Midbrain (tissue), 1 donor: ENCODE measurements around the gene ZDHHC7.
A peak's percentile ranks its signal among the peaks of the same experiment; 100 is the strongest.

Source experiments
- DNase-seq: peaks from one replicate; lab custom pipeline; 2025; lab: John Stamatoyannopoulos, UW

ZDHHC7 gene

GRCh38 chr16:85018529-85019236 lies 7.3 kb upstream of the ZDHHC7 start:
- DNase-seq = no peak

GRCh38 chr16:85017633-85018032 lies 6.3 kb upstream of the ZDHHC7 start:
- no peak for DNase-seq

- no peak for DNase-seq
These were observed 5.8 kb upstream of the ZDHHC7 start for GRCh38 chr16:85017151-85017550.

DNA sequence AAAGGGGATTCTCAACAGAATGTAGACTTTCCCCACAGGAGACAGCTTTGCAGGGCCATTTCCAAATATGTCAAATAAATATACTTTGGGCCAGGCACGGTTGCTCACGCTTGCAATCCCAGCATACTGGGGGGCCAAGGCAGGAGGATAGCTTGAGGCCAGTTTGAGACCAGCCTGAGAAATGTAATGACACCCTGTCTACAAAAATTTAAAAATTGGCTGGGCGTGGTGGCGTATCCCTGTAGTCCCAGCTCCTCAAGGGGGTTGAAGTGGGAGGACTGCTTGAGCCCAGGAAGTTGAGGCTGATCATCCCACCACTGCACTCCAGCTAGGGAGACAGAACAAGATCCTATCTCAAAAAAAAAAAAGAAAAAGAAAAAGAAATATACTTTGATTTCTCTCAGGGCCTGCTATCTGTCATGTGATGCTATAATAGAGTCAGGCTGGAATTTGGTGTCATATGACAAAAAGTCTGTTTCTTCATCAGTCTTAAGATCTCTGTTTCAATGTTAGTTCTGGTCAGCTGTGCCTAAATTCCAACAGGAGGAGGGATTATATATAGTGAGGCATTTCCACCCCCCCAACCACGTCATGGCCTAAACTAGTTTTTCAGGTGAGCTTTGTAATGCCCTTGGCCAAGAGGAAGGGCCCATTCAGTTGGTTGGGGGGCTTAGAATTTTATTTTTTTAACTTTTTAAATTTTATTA lies 4.3 kb upstream of the ZDHHC7 start:
- DNase-seq = no peak

- DNase-seq = no peak
These were observed 3.0 kb upstream of the ZDHHC7 start for GRCh38 chr16:85014311-85014710.

DNA sequence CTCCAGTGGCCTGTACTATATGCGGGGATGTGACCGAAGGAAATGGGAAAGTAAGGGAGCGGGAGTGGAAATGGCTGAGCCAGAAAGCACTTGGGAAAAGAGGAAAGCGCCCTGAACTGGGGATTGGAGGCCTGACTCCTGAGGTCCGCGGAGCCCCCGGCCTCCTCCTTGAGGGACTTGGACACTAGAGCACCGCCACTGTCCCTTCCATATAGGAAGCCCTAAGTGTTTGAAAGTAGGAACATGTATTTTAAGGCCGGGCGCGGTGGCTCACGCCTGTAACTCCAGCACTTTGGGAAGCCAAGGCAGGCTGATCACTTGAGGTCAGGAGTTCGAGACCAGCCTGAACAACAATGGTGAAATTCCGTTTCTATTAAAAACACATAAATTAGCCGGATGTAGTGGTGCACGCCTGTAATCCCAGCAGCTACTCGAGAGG lies 530 bp upstream of the ZDHHC7 start:
- no peak for DNase-seq

- no peak for DNase-seq
These were observed 847 bp downstream of the ZDHHC7 start for GRCh38 chr16:85010446-85010930.

DNA sequence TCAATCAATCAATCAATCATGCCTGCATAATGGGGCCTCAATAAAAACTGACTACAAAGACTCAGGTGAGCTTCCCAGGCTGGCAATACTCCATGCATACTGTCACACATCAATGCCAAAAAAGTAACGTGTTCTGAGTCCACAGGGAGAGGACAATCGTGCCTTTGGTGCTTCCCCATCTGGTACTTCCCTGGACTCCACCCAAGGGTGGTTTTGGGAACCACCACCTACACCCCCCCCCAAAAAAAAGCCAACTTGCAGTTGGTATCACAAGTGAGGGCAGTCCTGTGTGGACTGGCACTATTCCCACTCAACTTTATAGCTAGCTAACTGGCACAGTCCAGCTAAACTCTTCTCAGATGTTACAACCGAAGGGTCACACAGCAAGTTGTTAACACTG lies 3.1 kb downstream of the ZDHHC7 start:
- no peak for DNase-seq

GRCh38 chr16:85007496-85008214 lies 3.7 kb downstream of the ZDHHC7 start:
- no peak for DNase-seq

GRCh38 chr16:85006639-85007038 lies 4.7 kb downstream of the ZDHHC7 start:
- no peak for DNase-seq

DNA sequence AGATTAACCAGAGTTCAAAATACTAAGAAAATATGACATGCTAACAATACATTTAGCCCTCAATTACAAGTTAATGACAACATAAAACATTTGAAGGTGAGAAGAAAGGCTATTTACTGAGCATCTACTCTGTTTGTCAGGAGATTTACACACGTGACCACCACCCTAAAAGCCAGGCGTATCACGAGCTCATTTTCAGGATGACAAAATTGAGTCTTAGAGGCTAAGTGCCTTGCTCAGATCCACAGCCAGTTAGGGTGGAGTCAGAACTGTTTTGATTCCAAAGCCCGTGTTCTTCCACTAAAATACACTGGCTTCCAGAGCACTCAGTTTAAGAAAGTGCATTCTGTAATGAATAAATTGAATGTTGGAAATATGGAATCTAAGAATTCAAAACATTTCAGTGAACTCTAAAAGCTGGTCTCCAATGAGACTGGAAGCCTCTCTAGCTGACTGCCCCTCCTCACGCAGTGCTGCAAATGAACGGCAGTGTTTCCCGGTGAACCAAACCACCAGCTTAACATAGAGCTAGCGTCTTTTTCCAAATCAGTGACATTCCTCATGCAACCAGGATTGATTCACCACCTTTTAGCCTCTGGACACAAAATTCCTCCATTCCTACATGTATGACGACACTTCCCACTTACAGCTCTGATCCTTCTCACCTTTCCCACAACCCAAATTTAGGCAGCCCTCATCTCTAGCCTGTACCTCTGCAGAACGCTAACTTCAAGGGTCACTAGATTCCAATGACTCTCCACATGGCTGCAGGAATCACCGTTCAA lies 5.9 kb downstream of the ZDHHC7 start:
- no peak for DNase-seq

DNA sequence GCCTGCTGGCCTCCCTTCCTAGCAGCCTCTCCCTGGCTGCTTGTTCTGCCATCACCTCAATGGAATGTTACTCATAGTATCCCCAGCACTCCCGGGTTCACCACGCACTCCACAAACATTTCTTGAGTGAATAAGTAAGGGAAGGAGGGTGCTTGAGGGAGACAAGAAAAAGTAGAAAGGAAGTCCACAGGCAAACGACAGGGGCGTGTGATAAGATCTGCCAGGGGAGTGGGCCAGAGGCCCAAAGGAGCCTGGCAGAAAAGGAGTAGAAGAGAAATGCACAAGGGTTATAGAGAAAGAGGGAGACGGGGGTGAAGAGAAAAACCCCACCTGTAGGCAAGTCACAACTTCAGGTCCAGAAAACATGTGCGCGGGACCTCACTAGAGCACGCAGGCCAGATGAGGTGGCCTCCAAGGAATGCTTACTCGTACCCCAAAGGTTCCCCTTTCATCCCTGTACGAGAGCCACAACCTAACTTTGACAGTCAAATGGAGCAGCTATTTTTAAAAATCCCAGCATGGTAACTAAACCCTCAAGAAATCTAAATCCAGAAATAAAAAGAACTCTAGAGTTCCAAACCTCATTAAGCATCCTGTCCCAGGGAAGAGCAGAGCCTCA lies 6.6 kb downstream of the ZDHHC7 start:
- DNase-seq = no peak

DNA sequence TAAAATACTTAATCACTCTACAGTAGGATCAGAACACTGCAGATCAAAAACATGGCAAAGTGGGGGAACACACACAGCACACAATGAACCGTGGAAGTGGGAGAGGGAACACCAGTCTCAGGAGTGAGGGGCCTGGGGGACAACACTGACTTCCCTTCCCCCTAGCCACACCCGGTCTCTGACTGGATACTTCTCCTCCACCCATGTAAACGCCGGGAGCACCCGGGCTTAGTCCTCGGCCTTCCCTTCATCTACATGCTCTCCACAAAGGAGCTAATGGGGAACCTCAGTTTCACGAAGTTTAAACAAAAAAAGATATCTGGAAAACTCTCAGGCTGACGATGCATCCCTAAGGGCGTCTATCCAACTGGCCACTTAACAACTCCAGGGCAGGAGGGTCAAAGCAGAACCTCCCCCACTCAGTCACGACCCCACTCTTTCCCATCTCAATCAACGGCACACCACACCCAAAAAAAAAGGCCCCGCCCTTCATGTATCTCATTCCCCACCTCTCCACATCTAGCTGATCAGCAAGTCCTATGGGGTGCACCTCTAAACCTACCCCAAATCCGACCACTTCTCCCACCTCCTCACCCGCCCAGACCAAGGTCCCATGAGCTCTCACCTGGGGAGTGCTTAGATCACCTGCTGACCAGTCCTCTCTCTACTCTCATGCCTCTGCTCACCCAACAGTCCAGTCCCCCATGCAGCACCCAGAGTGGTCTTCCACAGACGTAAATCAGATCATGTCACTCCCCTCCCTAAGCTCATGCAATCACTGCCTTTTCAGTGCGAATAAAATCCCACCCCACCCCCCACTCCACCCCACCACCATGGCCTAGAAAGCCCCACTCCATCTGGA lies 7.4 kb downstream of the ZDHHC7 start:
- no peak for DNase-seq

DNA sequence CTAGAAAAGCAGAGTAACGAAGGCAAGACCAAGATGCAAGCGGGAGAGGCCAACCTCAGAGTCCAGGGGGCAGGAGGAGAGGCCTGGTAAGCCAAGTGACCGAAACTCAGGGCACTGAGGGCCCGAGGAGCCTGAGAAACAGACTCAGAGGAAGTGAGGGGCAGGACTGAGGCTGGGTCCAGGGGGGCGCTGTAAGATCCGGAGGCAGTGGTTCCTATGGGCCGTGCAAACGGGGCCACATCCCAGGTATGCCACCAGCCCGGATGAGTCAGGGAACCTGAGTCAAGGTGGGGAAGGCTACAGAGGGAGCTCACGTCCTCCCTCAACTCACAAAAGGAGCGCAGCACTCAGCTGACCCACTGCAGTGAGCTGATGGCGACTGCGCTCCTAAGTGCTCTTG lies 8.3 kb downstream of the ZDHHC7 start:
- no peak for DNase-seq

DNA sequence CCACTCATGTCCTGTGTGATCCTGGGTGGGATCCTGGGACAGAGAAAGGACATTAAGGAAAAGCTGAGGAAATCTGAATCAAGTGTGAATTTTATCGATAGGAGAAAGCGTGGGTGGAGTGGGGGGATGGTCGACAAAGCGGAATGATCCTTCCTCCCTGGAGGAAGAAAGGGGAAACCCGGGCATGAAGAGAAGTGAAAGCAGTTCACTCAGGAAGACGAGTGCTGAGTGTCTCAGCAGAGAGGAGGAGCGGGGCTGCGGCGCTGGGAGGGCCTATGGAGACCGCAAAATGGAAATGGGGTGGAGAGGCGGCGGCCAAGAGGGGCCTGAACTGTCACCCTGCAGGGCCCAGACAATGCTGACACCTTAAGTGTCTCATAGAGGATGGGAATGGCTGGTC lies 8.7 kb downstream of the ZDHHC7 start:
- DNase-seq = peak; percentile 8

DNA sequence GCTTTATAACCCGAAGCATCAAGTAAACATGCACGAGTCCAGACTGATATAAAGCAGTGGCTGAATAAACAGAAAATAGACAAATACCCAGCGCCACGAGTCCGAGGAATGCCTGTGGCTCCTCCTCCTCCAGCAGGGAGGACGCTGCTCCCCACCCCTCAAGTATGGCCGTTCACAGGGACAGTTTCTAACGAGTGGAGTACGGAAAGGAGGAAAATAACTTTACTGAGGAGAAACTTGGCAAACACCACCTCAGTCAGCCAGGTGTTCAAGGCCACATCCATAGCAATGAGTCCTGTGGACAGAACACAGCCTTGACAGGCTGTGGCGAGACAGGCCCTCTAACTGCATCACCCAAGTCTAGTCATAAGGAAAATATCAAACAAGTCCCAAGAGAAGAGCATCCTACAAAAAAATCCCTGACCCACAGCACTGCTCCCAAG lies 9.2 kb downstream of the ZDHHC7 start:
- DNase-seq = no peak

GRCh38 chr16:84999857-85000480 lies 11.4 kb downstream of the ZDHHC7 start:
- DNase-seq = no peak

GRCh38 chr16:84999200-84999599 lies 12.1 kb downstream of the ZDHHC7 start:
- DNase-seq = no peak

GRCh38 chr16:84996365-84996764 lies 15.0 kb downstream of the ZDHHC7 start:
- no peak for DNase-seq

DNA sequence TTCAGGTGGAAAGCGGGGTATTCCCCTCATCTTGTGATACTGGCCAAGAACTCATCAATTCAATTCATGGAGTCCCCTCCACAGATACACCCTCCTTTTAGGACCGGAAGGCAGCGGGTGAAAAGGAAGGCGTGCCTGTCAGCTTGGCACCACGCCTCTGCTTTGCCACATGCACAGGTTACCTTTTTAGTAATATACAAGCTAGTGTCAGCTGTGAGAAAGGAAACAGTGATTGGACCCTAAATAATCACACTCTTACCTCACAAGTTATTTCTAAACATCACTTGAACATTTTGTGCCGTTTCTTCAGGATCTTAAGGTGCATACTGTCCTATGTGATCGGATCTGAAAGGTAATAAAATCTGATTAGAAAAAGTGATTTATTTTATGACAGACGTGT lies 15.7 kb downstream of the ZDHHC7 start:
- DNase-seq = no peak
